ENCODE measurements around the gene PRKAG3. TPM values are rescaled to one million over a fixed set of nuclear protein-coding genes. Genes with fewer than 3 reads are reported as not detected.

PRKAG3 gene
- total RNA-seq, 1 donor from 2014 or later: not detected

- DNase-seq (ENCODE audit: low read depth, low spot score): no peak
These were observed 8.3 kb upstream of the PRKAG3 start for GRCh38 chr2:218839888-218840287.

DNA sequence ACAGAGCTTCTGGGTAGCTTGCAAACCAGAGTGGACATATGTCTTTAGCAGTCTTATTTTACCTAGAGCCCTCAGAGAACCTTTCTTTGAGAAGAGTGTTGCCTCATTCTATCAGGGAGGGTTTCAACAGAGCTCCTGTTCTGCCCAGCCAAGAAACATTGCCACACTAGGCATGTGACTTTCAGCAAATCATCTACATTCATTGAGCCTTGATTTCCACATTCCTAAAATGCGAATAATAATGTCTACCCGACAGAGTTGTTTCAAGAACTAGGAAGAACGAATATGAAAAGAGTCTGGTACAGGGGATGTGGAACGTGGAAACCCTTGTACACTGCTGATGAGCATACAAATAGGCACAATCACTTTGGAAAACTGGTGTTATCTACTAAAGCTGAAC, 7.8 kb upstream of the PRKAG3 start:
- no peak for DNase-seq (ENCODE audit: low read depth, low spot score)

GRCh38 chr2:218837495-218837894, 5.9 kb upstream of the PRKAG3 start:
- no peak for DNase-seq (ENCODE audit: low read depth, low spot score)

DNA sequence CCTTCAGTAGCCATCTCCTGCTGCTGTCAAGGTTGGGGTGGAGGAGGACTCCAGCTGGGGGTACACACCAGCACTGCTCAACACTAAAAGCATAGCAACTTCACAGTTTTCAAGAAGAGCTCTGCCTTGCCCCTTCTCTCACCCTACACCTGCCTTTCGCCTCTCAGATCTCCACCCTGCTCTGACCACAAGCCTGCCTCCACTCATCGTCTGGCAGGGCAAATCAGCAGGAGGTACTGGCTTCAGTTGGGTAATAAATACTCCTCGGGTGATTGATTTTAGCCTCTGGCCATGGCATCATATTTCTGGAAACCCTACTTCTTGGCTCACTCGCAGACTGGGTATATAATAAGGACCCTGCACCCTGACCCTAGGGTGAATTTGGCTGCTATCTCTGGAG, 3.1 kb upstream of the PRKAG3 start:
- no peak for DNase-seq (ENCODE audit: low read depth, low spot score)

DNA sequence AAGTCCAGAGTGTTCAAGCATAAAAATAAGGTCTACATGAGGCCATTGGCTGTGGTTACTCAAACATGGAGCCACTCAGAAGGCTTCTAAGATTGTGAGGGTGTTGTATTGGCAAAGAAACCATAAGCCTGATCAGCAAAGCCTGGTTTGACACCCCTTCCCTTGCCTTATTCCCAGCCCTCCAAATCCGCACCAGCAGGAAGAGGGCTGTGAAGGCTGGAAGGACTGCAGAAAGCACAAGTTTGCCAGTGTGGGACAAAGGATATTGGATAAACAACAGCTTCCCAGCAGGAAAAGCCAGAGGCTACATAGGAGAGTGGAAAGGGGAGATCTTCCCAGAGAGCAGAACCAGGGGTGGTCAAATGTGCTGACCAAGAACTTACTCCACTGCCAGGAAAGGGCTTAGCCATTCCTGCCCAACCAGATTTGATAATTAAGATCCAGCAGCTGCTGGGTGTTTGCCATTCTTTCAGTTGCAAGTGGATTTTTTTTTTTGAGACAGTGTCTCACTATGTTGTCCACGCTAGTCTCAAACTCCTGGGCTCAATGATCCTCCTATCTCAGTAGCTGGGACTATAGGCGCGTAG, 1.5 kb upstream of the PRKAG3 start:
- DNase-seq (ENCODE audit: low read depth, low spot score): no peak

DNA sequence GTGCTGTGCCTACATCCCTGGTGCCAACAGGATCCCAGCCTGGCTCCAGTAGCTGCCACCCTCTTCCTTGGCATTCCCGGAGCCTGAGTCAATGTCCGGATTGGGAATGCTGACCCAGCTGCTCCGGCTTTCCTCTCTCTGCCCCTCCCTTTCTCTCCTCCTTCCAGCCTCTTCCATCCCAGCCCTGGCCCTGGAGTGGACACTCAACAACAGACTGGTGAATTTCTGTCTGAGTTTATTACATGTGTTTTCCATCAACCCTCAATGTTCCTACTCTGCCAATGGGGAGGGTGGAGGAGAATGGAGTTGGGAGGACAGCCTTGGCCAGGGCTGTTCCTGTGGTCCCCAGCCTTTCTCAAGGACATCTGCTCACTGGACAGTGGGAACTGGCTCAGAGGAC, 917 bp upstream of the PRKAG3 start:
- DNase-seq (ENCODE audit: low read depth, low spot score): peak; percentile 45

DNA sequence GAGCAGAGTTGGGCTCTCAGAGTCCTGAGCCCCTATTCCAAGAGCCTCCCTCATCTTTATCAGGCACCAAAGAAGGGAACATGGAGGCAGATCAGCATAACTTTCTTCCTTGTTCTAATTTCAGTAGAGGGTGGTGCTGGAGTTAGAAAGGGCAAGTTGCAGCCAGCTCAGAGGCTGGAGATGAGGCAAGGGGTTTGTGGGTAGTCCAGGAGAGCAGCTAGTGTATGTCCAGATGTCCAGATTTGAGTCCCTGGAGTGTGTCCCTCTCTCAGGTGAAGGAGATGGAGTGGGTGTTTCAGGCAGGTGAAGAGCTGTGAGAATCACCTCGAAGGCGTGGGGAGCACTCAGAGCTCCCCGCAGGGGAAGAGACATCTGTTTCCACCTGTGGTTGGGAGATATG, 478 bp upstream of the PRKAG3 start:
- no peak for DNase-seq (ENCODE audit: low read depth, low spot score)

GRCh38 chr2:218830526-218831306, 887 bp downstream of the PRKAG3 start:
- no peak for DNase-seq (ENCODE audit: low read depth, low spot score)

DNA sequence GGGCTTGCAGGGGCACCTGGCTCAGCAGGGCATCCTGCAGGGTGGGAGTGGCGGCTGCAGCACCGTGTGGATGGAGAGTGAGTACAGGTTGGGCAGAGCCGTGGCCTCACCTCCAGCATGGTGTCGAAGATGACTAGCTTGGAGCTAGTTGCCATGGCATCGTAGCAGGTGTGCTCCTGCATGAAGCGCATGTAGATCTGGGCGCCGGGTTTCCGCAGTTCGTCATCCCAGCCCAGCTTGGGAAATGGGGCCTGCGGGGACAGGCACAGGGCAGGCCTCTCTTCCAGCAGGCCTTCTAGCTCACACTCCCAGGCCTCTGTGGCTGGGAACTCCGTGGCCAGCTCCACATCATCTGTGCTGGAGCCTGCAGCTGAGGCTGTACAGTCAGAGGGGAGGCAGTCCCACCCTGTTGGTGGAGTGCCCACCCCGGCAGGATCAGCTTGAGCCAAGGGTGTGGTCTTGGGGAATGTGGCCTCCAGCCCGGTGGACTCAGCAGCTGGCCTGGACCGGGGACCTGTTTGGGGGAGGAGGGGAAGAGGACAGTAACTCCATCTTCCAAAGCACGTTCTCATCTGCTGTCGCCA, 1.6 kb downstream of the PRKAG3 start:
- no peak for DNase-seq (ENCODE audit: low read depth, low spot score)

DNA sequence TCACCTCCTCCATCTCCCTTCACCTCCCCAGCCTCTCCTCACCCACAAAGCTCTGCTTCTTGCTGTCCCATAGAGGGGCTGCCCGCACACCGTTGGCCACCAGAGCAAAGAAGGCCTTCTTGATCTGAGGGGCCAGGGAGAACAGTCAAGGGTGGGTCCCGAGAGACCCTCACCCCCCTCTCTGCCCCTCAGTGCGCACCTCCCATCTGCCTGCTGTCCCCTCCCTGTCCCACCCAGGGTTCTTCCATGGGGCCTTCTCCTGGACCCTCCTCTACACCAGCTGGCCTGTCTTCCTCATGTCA, 3.2 kb downstream of the PRKAG3 start:
- DNase-seq (ENCODE audit: low read depth, low spot score): no peak

DNA sequence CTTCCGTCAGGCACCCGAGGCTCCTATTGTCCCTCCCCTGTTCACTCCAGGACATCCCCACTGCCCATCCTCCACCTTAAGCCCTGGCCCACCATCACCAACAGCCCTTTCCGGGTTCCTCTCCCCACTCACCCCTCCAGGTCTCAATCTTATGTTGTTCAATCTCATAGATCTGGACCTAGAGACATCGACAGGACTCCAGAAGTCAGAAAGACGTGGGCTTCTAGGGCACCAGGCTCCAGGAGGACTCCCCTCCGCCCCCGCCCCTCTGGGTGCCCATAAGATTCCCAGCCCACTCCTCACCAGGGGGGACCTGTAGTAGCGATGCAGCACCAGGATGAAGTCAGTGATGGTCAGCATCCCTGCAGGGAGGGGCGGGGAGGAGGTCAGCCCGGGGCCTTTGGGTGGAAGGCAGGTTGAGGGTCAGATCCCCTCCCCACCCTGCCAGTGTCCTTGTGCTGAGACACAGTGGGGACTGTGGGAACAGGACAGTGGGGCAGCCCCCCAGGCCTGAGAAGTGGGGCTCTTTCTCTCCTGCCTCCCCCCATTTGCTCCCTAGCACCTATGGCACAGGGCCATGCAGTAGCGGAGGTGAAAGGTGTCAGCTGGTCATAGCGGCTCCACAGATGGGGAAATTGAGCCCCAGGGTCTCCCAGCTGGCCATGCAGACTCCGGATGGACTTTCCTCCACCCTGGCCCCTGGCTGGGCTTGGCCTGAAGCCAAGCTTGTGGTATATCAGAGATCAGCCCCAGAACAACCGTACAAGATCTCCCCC, 3.7 kb downstream of the PRKAG3 start:
- DNase-seq (ENCODE audit: low read depth, low spot score): no peak

DNA sequence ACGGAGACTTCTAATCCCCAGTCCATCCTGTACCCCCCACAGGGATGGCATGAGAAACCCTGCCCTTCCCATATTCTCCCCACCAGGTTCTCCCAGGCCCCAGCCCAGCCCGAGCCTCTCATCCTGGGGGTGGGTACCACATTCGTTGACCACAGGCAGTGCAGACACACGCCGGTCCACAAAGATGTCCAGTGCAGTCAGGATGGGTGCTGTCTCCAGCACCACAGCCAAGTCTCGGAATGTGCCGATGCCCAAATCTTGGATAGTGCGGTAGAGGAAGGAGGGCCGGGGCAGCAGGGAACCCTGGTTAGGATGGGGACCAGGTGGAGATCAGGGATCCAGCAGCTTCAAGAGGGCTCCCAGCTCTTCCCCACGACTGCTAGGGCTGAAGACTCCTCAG, 4.8 kb downstream of the PRKAG3 start:
- no peak for DNase-seq (ENCODE audit: low read depth, low spot score)

- DNase-seq (ENCODE audit: low read depth, low spot score): no peak
These were observed 7.6 kb downstream of the PRKAG3 start for GRCh38 chr2:218824004-218824403.

GRCh38 chr2:218823196-218823855, 8.3 kb downstream of the PRKAG3 start:
- DNase-seq (ENCODE audit: low read depth, low spot score): no peak

GRCh38 chr2:218822622-218823021, 9.0 kb downstream of the PRKAG3 start:
- DNase-seq (ENCODE audit: low read depth, low spot score): no peak

GRCh38 chr2:218821605-218822211, 9.9 kb downstream of the PRKAG3 start:
- no peak for DNase-seq (ENCODE audit: low read depth, low spot score)

DNA sequence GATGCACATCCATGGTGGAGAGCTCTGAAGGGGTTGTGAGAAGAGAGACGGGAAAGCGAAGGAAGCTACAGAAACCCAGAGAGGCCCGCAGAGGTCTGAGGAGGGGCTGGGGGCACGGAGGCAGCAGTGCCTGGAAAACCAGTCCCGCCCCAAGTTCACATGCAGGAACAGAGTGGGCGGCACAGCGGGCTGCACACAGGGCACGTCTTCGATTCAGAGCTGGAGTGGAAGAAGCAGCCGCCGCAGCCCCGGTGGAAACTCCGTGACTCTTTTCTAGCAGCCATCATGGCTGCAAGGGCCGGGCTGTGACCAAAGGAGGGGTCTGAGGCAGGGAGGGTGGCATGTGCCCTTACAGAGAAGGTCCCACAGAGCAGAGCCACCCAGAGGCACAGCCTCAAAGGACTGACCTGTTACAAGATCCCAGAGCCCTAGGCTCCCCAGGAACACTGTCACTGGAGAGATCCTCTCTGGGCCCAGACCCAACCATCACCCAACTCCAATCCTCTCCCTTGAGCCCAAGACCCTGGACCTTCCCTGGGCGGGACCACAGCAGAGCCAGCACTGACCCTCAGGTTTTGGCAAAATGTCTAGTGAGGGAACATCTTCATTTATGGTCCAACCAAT, 10.7 kb downstream of the PRKAG3 start:
- no peak for DNase-seq (ENCODE audit: low read depth, low spot score)

GRCh38 chr2:218819093-218819492, 12.5 kb downstream of the PRKAG3 start:
- DNase-seq (ENCODE audit: low read depth, low spot score): no peak

DNA sequence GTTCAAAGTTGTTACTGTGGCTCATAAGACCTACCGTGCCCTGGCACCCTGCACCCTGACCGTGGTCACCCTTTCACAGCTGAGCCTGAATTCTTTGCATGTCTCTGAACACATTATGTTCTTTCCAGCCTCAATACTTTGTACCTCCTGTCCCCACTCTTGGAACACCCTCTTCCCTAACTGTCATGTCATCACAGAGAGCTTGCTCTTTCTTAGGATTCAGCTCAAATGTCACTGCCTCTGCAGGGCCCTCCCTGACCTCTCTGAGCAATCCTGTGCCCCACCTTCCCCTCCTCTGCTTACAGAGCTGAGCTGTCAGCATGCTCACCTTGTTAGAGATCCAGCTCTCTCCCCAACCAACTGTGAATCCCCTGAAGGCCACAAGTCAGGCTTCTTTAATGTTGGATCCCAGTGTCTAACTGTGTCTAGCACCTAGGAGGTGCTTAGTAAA, 15.0 kb downstream of the PRKAG3 start:
- DNase-seq (ENCODE audit: low read depth, low spot score): no peak

- DNase-seq (ENCODE audit: low read depth, low spot score): no peak
These were observed 16.0 kb downstream of the PRKAG3 start for GRCh38 chr2:218815649-218816048.

- no peak for DNase-seq (ENCODE audit: low read depth, low spot score)
These were observed 16.4 kb downstream of the PRKAG3 start for GRCh38 chr2:218815244-218815637.
